Right forelimb (tissue), 1 donor: ENCODE data around the gene ZNF552.
"Not testable (repeated sequence)": the region's sequence is repeated elsewhere in the genome, so short reads cannot be mapped to it uniquely, and the experiment has no call there.

Experiments used
- DNase-seq: peaks from one replicate; pipeline ENCODE4 v3.0.0-alpha.2; 2018

ZNF552 gene

DNA sequence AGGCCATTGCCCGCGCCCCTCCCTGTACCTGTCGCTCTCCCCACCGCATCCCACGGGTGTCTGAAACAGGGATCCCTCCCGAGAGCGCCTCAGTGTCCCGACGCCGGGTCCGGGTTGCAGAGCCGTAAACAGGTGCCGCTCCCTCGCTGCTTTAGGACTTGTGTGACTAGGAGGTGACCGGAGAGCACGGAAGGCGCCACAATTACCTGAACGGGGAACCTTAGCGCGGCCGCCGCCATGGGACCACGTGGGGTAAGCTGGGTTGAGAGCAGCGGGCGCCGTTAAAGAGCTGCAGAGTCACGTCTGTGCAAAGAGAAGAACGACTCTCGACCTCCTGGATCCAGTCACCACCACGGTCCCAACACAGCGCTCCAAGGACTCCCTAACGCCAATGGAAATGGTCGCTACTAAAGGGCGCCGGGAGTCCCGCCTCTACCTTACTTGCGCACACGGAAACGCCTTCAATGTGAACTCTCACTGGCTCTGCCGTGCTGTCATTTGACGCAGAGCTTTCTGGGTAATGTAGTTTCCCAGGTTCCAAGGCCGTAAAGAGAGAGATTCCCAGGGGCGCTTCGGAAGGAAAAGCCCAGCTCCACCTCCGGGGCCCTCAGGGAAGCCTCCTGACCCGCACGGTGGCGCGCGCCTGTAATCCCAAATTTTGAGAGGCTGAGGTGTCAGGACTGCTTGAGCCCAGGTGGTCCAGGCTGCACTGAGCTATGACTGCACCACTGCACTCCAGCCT lies at the start of gene ZNF552:
ZNF552 (minus strand) TSS at position 409 of the 742 bp plus-strand sequence; CDS start at position 239, 170 bp downstream.
- peak; percentile 82 for DNase-seq

DNA sequence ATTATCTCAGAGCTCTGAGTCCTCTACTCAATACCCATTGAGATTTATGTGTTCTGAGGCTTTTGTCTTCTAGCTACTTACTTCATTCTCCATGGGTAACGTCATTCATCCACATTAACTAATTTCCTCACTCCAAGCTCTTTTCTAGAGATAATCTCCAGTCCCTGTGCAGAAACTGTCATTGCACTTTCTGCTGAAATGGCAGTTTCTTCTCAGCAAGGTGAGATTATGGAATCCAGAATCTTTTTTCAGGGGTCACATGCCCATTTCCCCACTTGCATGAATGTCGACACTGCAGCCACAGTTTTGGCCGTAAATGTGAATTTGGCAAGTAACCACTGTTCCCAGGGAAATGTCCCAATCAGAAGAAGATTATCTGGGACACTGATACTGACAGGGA lies 47.6 kb upstream of the ZNF552 start:
- DNase-seq = not testable (repeated sequence)

DNA sequence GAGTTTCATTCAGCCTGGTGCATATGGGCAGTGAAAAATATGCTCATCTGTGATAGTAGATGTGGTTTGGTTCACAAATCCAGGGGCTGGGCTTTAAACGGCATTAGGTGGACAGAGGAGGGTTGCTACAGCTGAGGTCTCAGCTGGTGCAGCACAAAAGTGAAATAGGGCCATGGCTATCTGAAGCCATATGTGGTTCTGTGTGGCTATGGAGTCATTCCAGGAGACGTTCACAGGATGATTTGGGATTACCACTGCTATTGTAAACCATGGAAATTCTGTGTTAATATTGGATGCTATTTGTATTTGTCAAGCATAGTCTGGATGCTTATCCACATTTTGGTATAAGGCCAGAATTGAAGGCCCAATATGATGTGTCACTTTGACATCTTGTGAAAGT lies 39.4 kb upstream of the ZNF552 start:
- DNase-seq = not testable (repeated sequence)

DNA sequence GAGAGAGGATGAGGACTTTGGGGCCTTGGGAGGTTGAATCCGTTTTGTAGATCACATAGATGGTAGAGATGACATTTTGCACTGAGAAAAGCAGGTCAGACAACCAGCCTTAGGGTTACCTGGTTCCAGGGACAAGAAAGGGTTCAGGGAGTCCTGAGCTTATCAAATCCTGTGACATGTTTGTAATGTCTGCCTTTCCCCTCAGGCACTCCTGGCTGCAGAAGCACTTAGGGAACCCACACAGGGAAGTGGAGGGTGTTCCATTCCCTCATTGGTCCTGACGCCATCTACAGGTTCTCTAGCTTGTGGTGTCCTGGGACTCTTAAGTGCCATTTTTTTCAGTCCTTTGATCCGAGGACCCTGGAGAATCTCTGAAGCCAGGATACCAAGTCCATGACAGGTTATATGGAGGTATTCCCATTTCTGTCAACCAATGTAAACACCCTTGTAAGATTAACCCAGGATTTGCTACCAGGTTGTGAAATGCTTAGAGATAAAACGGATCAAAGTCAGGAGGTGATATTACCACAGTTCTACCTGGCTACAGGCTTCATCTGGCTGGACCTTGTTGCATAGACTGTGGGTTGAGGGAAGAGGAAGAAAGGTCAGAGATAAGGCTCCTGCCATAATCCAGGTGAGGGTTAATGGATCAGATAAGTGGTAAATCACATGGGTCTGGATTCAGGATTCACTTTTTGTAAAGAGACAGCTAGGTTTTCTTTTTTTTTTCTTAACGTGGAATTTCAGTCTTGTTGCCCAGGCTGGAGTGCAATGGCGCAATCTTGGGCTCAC lies 37.3 kb upstream of the ZNF552 start:
- not testable (repeated sequence) for DNase-seq

DNA sequence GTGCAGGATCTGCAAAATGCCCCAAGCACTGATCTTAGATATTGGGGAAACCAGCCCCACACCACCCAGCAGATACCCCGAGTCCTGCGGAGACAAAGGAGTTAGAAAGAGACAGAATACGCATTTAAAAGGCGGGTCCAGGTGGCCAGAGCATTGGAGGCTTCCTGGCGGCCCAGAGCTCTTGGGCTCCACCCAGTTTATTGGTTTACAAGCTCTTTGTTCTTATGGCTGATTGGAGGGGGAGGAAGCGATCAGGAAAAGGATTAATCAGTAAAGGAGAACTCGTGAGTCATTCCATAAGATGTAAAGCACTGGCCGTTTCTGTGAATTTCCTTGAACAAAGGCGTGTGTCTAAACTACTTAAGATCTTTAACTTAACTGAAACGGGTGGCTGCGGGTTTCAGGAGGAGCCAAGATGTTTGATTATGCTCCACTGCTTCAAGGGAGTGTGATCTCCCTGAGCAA lies 35.9 kb upstream of the ZNF552 start:
- no peak for DNase-seq

DNA sequence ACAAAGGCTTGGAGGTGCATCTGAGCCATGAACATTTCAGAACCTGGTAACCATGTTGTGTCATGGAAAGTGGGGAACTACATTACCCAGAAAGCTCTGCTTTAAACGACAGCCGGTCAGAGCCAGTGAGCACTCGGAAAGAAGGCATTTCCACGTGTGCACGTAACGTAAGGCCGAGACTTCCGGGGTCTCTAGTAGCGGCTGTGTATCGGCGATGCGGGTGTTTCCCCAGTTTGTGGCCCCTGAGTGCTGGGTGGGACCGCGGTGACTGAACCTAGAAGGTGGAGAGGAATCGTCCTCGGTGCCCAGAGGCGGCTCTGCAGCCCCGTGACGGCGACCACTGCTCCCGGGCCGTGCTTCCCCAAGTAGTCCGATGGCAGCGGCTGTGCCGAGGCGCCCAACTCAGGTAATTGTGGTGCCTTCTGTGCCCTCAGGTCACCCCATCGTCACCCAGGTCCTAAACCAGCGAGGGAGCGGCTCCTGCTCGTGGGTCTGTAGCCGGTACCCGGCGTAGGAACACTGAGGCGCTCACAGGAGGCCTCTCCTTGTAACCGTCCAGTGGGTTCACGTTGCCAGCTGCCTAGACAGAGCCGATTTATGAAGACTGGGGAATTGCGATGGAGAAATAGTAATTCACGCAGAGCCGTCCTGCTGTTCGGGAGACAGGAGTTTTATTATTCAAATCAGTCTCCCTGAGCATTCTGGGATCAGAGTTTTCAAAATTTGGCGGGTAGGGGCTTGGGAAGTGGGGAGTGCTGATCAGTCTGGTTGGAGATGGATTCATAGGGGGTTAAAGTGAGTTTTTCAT lies 35.2 kb upstream of the ZNF552 start, which contains the start of gene ZNF587:
ZNF587 (plus strand) TSS at position 194 of the 808 bp plus-strand sequence; CDS start at position 374, 180 bp downstream.
- peak; percentile 82 for DNase-seq

DNA sequence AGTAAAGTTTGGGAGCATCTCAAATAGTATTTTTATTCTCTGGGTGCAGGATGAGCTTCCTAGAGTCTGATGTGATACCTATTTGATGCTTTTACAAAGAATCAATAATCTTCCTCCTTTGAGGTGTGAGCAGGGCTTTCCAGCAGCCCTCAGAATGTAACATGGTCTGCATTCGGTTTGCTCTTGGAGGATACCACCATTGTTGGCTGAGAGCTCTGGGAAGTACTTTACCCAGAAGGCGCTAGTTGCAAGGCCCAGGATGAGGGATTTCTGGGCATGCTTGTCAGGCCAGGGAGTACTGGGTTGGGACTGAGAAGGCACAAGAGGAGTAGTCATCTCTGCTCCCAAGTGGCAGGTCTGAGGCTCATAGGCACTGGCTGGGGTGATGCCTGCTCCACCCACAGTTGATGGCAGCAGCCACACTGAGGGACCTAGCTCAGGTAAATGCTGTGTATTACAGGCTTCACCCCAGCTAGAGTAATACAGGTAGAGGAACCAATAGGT lies 34.5 kb upstream of the ZNF552 start:
- not testable (repeated sequence) for DNase-seq

DNA sequence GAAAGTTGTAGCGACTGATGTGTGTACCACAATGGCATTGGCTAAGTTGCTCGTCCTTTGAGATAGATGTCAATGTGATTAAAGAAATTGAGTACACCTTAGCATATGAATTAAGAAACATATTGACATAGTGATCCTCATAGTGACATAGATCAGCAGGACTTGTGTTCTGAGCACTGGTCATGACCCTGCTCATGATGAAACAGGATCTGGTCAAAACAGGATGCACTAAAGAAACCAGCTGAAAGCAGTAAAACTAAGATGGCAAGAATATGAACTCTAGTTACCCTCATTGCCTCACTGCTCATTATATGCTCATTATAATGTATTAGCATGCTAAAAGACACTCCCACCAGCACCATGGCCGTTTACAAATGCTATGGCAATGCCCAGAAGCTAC lies 32.5 kb upstream of the ZNF552 start:
- DNase-seq = not testable (repeated sequence)

DNA sequence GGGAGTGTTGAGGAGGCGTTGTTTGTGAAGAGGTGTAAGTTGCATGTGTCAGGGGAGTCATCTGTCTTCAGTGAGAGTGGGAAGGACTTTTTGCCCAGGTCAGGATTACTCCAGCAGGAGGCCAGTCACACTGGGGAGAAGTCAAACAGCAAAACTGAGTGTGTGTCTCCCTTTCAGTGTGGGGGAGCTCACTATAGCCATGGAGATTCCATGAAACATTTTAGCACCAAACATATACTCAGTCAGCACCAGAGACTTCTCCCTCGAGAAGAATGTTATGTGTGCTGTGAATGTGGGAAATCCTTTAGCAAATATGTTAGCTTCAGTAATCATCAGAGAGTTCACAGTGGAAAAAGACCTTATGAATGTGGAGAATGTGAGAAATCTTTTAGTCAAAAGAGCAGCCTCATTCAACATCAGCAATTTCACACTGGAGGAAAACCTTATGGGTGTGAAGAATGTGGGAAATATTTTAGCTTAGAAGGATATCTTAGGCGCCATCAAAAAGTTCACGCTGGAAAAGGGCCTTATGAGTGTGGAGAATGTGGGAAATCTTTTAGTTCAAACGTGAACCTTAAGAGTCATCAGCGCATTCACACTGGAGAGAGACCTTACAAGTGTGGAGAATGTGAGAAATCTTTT lies 26.5 kb upstream of the ZNF552 start:
- DNase-seq = no peak

DNA sequence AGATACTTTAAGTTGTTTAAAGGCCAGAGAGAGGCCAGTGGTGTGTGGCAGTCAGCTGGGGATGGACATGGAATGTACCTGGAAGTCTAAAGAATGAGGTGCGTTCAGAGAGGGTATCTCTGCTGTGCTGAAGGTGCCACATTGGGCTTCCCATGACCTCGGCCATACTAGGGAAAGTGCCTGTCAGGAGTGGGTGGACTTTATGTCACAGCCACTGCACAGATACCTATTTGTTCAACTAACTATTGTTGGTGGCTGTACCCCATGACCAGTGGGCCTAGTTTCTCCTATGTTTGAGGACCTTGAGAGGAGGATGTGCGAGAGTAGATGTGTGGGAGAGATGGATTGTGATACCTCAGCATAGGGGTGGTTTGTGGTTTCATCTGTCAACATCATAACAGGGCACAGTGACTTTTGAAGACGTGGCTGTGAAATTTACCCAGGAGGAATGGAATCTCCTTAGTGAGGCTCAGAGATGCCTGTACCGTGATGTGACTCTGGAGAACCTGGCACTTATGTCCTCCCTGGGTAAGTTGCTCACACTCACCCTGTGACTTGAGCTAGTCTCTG lies 24.0 kb upstream of the ZNF552 start:
- DNase-seq = not testable (repeated sequence)

DNA sequence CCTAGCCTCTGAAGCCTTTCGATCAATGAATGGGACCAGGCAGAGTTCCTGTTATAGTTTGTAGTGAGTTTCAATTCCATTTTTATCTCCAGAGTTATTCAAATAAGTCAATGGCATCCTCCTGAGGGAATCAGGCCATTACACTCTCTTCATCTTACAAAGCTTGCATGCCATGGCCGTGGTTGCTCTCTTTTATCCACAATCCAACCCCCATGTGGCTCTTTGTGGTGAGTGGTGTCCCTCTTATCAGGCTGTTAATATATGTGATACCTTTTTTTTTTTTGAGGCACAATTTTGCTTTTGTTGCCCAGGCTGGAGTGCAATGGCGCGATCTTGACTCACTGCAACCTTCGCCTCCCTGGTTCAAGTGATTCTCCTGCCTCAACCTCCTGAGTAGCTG lies 22.3 kb upstream of the ZNF552 start:
- not testable (repeated sequence) for DNase-seq

DNA sequence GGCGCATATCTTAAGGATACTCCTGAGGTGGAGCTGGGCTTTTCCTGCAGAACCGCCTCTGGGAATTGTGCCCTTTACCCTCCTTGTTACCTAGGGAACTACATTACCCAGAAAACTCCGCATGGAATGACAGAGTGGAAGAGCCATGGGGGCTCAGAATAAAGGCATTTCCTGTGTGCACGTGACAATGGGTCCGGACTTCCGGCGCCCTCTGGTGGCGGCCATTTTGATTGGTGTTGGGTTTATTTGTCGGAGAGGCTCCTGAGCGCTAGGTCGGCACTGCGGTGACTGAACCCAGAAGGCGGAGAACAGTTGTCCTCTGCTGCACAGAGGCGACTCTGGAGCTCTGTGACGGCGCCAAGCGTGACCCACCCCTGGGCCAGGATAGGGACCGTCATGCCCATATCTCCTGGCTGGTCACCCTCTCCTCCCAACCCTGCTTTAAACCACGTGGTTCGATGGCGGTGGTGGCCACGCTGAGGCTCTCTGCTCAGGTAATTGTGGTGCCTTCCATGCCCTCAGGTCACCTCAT lies 15.4 kb upstream of the ZNF552 start, which contains the start of gene ZNF587B:
ZNF587B (plus strand) TSS at position 229 of the 532 bp plus-strand sequence; CDS start at position 459, 230 bp downstream.
- peak; percentile 78 for DNase-seq

DNA sequence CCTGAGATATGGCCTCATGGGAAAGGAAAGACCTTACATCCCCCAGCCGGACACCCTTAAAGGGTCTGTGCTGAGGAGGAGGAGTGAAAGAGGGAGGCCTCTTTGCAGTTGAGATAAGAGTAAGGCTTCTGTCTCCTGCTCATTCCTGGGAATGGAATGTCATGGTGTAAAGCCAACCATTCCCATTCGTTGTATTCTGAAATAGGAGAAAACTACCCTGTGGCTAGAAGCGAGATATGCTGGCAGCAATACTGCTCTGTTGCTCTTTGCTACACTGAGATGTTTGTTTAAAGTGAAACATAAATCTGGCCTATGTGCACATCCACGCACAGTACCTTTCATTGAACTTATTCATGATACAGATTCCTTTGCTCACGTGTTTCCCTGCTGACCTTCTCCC lies 14.6 kb upstream of the ZNF552 start:
- no peak for DNase-seq

DNA sequence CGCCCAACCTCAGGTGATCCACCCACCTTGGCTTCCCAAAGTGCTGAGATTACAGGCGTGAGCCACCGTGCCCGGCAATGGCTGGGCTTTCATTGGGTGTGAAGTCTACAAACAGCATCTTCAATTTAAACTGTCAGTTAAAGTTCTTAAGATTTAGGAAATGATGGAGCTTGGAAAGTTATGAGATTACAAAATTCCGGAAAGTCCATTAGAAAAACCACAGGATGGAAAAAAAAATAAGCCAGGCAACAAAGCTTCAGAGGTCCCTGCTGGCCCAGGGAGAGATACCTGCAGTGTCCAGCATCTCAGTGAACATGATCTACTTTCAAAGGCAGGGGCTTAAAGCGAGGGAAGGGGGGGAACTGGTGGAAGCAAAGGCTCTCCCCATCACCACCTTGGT lies 10.8 kb upstream of the ZNF552 start:
- no peak for DNase-seq

DNA sequence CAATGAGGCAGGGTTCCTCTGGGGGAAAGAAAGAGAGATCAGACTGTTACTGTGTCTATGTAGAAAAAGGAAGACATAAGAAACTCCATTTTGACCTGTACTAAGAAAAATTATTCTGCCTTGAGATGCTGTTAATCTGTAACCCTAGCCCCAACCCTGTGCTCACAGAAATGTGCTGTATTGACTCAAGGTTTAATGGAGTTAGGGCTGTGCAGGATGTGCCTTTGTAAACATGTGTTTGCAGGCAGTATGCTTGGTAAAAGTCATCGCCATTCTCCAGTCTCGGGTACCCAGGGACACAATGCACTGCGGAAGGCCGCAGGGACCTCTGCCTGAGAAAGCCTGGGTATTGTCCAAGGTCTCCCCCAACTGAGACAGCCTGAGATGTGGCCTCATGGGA lies 8.9 kb upstream of the ZNF552 start:
- not testable (repeated sequence) for DNase-seq

DNA sequence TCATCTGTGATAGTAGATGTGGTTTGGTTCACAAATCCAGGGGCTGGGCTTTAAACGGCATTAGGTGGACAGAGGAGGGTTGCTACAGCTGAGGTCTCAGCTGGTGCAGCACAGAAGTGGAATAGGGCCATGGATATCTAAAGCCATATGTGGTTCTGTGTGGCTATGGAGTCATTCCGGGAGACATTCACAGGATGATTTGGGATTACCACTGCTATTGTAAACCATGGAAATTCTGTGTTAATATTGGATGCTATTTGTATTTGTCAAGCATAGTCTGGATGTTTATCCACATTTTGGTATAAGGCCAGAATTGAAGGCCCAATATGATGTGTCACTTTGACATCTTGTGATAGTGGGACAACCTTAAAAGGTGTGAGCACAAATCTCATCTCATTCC lies 8.4 kb upstream of the ZNF552 start:
- DNase-seq = not testable (repeated sequence)

DNA sequence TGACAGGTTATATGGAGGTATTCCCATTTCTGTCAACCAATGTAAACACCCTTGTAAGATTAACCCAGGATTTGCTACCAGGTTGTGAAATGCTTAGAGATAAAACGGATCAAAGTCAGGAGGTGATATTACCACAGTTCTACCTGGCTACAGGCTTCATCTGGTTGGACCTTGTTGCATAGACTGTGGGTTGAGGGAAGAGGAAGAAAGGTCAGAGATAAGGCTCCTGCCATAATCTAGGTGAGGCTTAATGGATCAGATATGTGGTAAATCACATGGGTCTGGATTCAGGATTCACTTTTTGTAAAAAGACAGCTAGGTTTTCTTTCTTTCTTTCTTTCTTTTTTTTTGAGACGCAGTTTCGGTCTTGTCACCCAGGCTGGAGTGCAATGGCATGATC lies 6.8 kb upstream of the ZNF552 start:
- not testable (repeated sequence) for DNase-seq

DNA sequence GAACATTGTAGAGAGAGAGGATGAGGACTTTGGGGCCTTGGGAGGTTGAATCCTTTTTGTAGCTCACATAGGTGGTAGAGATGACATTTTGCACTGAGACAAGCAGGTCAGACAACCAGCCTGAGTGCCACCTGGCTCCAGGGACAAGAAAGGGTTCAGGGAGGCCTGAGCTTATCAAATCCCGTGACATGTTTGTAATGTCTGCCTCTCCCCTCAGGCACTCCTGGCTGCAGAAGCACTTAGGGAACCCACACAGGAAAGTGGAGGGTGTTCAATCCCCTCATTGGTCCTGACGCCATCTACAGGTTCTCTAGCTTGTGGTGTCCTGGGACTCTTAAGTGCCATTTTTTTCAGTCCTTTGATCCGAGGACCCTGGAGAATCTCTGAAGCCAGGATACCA lies 6.4 kb upstream of the ZNF552 start:
- not testable (repeated sequence) for DNase-seq

DNA sequence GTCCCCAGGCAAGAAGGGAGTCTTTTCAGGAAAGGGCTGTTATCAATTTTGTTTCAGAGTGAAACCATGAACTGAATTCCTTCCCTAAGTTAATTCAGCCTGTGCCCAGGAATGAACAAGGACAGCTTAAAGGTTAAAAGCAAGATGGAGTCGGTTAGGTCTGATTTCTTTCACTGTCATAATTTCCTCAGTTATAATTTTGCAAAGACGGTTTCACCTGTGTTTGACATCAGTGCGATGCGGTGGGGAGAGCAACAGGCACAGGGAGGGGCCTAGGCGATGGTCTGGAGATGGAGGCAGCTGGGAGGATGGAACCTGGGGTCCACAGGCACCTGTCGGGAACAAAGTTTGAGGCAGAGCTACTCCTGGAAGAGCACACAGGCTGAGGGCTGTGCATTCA lies 5.9 kb upstream of the ZNF552 start:
- no peak for DNase-seq

DNA sequence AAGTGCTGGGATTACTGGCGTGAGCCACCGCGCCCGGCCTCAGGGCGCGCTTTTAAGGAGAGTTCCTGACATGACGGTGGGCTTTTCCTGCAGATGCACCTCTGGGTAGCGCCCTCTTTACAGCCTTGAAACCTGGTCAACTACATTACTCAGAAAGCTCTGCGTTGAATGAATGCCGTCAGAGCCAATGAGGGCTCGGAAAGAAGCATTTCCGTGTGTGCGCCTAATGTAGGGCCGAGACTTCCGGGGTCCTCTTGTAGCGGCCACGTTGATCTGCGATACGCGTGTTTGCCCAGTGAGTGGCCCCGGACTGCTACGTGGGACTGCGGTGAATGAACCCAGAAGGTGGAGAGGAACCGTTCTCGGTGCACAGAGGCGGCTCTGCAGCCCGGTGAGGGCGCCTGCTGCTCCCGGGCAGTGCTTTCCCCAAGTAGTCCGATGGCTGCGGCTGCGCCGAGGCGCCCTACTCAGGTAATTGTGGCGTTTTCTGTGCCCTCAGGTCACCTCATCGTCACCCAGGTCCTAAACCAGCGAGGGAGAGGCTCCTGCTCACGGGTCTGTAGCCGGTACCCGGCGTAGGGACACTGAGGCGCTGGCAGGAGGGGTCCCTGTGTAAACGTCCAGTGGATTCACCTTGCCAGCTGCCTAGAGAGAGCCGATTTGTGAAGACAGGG lies 4.9 kb upstream of the ZNF552 start:
- DNase-seq = peak; percentile 85

DNA sequence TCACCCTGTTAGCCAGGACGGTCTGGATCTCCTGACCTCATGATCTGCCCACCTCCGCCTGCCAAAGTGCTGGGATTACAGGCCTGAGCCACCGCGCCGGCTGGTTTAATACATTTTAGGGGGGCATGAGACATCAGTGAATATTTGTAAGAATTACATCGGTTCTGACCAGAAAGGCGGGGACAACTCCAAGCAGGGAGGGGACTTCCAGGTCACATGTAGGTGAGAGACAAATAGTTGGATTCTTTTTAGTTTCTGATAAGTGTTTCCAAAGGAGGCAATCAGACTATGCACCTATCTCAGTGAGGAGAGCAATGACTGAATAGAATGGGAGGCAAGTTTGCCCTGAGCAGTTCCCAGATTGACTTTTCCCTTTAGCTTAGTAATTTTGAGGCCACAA lies 3.7 kb upstream of the ZNF552 start:
- DNase-seq = no peak
